ENCODE data around the gene RPTOR.
A peak's percentile ranks its signal among the peaks of the same experiment; 100 is the strongest.

RPTOR gene

DNA sequence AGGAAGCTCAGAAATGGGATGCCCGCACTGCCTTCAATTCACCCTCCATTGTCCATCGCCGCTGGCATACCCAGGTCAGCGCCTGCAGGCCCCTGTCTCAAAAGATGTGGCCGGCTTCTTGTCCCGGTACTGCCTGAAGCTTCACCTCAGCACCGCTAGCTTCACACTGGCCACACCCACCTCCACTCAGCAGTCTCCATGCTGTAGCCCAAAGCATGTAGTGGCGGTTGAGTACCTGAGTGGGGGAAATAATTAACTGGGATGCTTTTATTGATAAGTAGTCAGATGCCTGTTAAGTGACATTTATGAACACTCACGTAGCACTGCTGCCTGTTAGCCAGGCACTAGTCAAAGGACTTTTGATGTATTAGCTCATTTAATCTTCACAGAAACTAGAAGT lies 143.2 kb downstream of the RPTOR start:
- no peak overlapping the region for H3K9ac ChIP-seq (ENCODE audit: low read depth, low read length)
- no peaks in the 10 kb centered on the region for H3K9me3 ChIP-seq (ENCODE audit: control insufficient read depth, insufficient read depth, low read length)
- no peaks in the 10 kb centered on the region for H3K36me3 ChIP-seq (ENCODE audit: control insufficient read depth, insufficient read depth, low read length)
- H3K4me1 ChIP-seq (ENCODE audit: control insufficient read depth, insufficient read depth, low read length) = no peaks in the 10 kb centered on the region
- no peak overlapping the region for H3K4me3 ChIP-seq (ENCODE audit: low read depth, low read length)
- no peaks in the 10 kb centered on the region for H3K27me3 ChIP-seq (ENCODE audit: control insufficient read depth, insufficient read depth, low read length)

DNA sequence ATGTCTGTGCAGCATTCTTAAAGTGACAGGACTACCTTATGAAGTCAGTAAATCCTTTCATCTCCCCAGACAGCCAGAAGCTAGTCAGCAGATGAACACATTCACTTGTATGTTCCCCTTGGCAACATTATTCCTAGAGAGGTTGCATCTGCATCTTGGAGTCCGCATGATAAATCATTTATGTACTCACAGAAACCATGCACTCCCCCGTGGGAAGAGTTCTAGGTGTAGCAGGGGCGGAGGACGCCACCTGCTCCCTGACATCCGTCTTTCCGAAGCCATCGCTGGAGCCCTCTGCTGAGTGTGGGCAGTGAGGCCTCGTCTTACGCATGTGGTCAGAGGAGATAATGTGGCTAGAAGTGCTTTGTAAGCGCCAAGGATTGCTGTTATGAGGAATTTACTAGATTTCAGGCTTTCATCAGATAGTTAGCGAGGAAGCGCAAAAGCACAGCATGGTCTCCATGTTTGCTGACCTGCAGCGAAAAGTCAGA lies 144.5 kb downstream of the RPTOR start:
- Histone ChIP-seq H3K9me3 (ENCODE audit: control insufficient read depth, insufficient read depth, low read length) (no peaks in the 10 kb centered on the region), H3K4me3 (ENCODE audit: low read depth, low read length) (no peak overlapping the region), H3K9ac (ENCODE audit: low read depth, low read length) (no peak overlapping the region), H3K27me3 (ENCODE audit: control insufficient read depth, insufficient read depth, low read length) (no peaks in the 10 kb centered on the region), H3K36me3 (ENCODE audit: control insufficient read depth, insufficient read depth, low read length) (no peaks in the 10 kb centered on the region), H3K4me1 (ENCODE audit: control insufficient read depth, insufficient read depth, low read length) (no peaks in the 10 kb centered on the region)

DNA sequence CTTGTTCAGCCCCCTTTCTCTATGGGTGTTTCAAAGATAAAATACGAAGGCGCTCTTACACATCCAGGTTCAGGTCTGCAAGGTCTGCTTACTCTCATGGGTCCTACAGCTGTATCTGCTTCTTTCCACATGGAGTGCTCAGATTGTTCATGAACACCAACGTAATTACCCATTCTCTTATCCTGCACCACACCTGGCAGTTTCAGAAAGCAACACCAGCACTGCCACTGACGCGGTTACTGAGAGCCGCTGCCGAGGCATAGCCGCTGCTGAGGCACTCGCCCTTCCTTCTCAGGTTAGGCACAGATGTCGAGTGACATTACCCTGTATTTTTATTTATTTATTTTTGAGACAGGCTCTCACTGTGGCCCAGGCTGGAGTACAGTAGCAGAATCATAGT lies 147.1 kb downstream of the RPTOR start:
- H3K4me3 ChIP-seq (ENCODE audit: low read depth, low read length) = no peak overlapping the region
- no peaks in the 10 kb centered on the region for H3K36me3 ChIP-seq (ENCODE audit: control insufficient read depth, insufficient read depth, low read length)

DNA sequence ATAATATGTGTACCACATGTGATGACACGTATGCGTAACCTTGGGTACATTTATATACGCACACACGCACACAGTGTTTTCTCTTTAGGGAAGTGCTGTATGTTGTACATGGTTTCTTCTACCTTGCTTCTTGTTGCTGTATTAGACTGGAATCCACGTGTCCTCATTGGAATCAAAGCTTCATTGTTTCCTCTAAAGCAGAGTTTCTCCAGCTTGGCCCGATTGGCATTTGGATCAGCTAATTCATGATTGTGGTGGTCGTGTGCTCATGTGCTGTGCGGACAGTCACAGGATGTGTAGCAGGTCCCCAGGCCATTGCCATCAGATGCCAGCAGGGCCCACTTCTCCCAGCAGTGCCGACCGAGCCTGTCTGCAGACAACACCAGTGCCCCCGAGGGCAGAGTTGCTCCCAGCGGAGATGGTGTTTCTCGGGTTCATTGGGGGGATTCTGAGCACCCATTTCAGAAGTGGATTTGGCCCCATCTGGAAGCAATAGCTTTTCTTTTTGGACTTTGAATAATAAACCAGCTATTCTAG lies 148.4 kb downstream of the RPTOR start:
- Histone ChIP-seq H3K4me1 (ENCODE audit: control insufficient read depth, insufficient read depth, low read length) (peaks cover 3% of the 10 kb centered on the region), H3K9ac (ENCODE audit: low read depth, low read length) (no peak overlapping the region), H3K9me3 (ENCODE audit: control insufficient read depth, insufficient read depth, low read length) (no peaks in the 10 kb centered on the region), H3K4me3 (ENCODE audit: low read depth, low read length) (no peak overlapping the region), H3K27me3 (ENCODE audit: control insufficient read depth, insufficient read depth, low read length) (no peaks in the 10 kb centered on the region), H3K36me3 (ENCODE audit: control insufficient read depth, insufficient read depth, low read length) (no peaks in the 10 kb centered on the region)

More for the DNA sequence above, 147.1 kb downstream of the RPTOR start:
- Histone ChIP-seq H3K27me3 (ENCODE audit: control insufficient read depth, insufficient read depth, low read length) (no peaks in the 10 kb centered on the region), H3K9ac (ENCODE audit: low read depth, low read length) (no peak overlapping the region), H3K4me1 (ENCODE audit: control insufficient read depth, insufficient read depth, low read length) (peaks cover 3% of the 10 kb centered on the region), H3K9me3 (ENCODE audit: control insufficient read depth, insufficient read depth, low read length) (no peaks in the 10 kb centered on the region)

DNA sequence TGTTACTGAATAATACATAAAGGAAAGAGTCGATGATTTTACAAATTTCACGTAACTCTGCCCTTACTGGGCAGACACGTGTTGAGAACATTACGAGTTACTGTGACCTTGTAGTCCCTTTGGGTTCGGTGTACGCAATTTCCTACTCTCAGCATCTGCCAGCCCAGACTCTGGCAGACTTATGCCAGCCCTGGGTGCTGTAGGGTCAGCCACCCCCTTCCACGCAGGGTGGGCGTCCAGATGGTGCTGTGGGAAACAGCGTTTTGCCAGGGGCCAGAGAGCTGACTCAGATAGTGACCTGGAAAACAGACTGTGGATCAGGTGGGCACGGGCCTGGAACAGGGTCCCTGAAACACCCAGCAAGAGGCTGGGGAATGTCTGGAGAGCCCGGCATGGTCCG lies 148.9 kb downstream of the RPTOR start:
- Histone ChIP-seq H3K9me3 (ENCODE audit: control insufficient read depth, insufficient read depth, low read length) (no peaks in the 10 kb centered on the region), H3K27me3 (ENCODE audit: control insufficient read depth, insufficient read depth, low read length) (no peaks in the 10 kb centered on the region), H3K4me1 (ENCODE audit: control insufficient read depth, insufficient read depth, low read length) (peaks cover 3% of the 10 kb centered on the region), H3K4me3 (ENCODE audit: low read depth, low read length) (no peak overlapping the region), H3K36me3 (ENCODE audit: control insufficient read depth, insufficient read depth, low read length) (no peaks in the 10 kb centered on the region), H3K9ac (ENCODE audit: low read depth, low read length) (peak overlapping the region; percentile 47)

DNA sequence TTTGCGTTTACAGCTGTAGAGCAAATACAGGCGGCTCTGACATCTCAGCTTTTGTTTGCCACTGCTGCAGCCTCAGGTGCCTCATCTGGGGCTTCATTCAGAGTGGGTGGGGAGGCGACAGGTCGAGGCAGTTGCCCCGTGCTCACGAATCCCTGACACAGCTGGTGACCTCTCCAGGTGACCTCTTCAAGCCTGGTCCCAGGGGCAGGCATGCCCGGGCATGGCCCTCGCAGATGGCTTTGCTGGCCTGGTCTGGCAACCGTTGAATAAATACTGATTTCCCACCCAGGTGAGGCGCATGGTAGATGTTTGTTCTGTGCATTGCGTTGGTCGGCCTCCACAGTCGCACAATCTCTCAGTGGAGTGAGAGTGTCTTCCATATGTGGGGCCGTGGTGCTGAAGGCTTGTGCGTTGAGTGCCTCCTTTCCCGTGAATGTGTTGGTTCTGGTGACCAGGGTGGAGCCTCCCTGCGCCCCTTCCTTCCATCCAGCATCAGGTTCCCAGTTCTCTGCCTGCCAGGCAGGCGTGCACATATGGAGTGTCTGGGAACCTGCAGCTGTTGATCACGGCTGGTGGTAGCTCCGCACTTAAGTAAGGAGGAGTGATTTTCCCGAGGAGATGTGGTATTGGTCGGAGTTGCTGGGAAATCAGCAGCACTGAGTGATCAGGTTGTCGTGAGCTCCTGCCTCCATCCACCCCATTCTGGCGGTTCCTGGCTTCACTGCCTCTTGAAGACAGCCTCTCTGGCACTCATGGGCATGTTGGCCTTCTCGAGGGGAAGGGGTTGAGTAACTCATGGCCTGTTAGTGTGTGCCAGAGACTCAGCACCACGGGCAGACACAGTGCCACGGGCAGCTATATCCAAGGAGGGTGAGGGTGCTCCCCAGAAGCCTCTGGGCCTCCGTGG lies 149.7 kb downstream of the RPTOR start:
- Histone ChIP-seq H3K9me3 (ENCODE audit: control insufficient read depth, insufficient read depth, low read length) (no peaks in the 10 kb centered on the region), H3K4me1 (ENCODE audit: control insufficient read depth, insufficient read depth, low read length) (peaks cover 3% of the 10 kb centered on the region), H3K9ac (ENCODE audit: low read depth, low read length) (peak overlapping the region; percentile 32), H3K4me3 (ENCODE audit: low read depth, low read length) (no peak overlapping the region), H3K27me3 (ENCODE audit: control insufficient read depth, insufficient read depth, low read length) (no peaks in the 10 kb centered on the region), H3K36me3 (ENCODE audit: control insufficient read depth, insufficient read depth, low read length) (no peaks in the 10 kb centered on the region)

DNA sequence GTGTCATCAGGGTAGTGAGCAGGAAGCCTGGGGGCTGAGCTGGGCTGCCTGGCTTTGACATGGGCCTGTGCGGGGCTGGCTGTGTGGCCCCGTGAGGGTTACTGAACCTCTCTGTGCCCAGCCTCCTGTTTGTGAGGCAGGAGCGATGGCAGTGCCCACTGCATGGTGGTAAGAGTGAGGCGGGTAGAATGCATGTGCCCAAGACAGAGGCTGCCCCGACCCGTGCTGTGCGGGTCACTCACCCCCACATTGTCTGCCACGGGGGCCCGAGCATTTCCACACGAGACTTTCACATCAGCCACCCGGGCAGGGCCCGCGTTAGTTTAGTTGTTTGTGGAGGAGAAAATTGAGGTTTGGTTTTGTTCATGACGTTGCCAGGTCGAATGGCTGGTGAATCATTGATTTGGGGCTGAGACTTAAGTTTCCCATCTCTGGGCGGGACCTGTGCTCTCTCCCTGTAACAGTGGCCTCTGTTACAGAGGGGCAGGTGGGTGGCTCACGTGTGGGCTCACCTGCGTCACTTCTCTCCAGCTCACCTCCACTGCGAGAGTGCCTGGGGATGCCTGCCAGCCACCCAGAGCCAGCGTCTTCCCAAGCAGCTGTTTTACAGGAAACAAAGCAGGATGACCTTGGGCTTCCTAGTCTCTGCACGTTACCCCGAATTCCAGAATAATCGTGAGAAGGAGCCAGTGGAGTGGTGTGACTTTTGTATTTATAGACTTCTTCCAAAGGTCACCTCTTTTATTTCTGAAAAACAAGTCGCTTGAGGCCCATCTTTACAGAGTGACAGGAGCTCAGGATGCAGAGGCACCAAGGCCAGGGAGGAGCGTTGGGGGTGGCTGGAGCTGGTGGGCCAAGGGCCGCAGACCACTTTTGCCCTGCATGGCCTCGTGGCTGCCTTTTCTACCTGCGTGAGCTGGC lies 150.6 kb downstream of the RPTOR start:
- H3K9ac ChIP-seq (ENCODE audit: low read depth, low read length) = peak overlapping the region; percentile 32
- H3K4me1 ChIP-seq (ENCODE audit: control insufficient read depth, insufficient read depth, low read length) = peaks cover 3% of the 10 kb centered on the region
- H3K4me3 ChIP-seq (ENCODE audit: low read depth, low read length) = no peak overlapping the region
- no peaks in the 10 kb centered on the region for H3K36me3 ChIP-seq (ENCODE audit: control insufficient read depth, insufficient read depth, low read length)
- H3K27me3 ChIP-seq (ENCODE audit: control insufficient read depth, insufficient read depth, low read length) = no peaks in the 10 kb centered on the region
- no peaks in the 10 kb centered on the region for H3K9me3 ChIP-seq (ENCODE audit: control insufficient read depth, insufficient read depth, low read length)

DNA sequence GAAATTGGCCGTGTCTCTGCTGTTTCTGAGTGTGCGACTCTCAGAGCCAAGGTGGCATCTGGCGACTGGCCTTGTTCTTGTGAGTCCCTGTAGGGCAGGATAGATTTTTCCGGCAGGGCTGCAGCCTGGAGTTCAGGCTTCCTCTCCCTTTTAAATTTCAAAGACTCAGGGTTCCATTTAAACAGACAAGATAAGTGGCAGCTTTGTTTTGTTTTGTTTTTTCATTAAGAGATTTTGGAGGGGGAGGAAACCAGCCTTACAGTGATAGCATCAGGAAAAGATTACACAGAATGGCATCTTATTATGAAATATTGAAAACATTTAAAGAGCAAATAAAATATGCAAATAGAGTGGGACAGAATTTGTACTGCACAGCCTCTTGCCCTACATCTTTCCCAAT lies 151.3 kb downstream of the RPTOR start:
- Histone ChIP-seq H3K4me1 (ENCODE audit: control insufficient read depth, insufficient read depth, low read length) (peaks cover 3% of the 10 kb centered on the region), H3K36me3 (ENCODE audit: control insufficient read depth, insufficient read depth, low read length) (no peaks in the 10 kb centered on the region), H3K9me3 (ENCODE audit: control insufficient read depth, insufficient read depth, low read length) (no peaks in the 10 kb centered on the region), H3K27me3 (ENCODE audit: control insufficient read depth, insufficient read depth, low read length) (no peaks in the 10 kb centered on the region), H3K4me3 (ENCODE audit: low read depth, low read length) (no peak overlapping the region), H3K9ac (ENCODE audit: low read depth, low read length) (no peak overlapping the region)

DNA sequence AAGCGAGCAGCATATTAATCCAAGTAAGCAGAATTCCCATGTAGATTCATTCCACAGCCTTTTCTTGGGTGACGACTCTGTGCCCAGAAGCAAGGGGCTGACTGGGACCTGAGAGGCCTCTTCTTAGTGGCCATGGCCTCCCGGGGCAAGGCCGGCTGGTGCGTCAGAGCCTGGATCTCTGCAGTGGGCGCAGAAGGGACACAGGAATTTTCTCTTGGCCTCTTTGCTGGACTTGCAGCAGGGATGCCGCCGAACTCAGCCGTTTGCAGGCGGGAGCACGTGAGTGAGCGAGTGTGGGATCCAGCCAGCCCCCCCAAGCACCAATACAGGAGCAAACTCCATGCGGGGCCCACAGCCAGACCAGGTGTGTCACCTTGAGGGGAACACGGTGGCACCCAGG lies 151.8 kb downstream of the RPTOR start:
- H3K27me3 ChIP-seq (ENCODE audit: control insufficient read depth, insufficient read depth, low read length) = no peaks in the 10 kb centered on the region
- no peaks in the 10 kb centered on the region for H3K9me3 ChIP-seq (ENCODE audit: control insufficient read depth, insufficient read depth, low read length)
- no peaks in the 10 kb centered on the region for H3K36me3 ChIP-seq (ENCODE audit: control insufficient read depth, insufficient read depth, low read length)
- H3K4me3 ChIP-seq (ENCODE audit: low read depth, low read length) = no peak overlapping the region
- H3K9ac ChIP-seq (ENCODE audit: low read depth, low read length) = no peak overlapping the region
- H3K4me1 ChIP-seq (ENCODE audit: control insufficient read depth, insufficient read depth, low read length) = peaks cover 3% of the 10 kb centered on the region

DNA sequence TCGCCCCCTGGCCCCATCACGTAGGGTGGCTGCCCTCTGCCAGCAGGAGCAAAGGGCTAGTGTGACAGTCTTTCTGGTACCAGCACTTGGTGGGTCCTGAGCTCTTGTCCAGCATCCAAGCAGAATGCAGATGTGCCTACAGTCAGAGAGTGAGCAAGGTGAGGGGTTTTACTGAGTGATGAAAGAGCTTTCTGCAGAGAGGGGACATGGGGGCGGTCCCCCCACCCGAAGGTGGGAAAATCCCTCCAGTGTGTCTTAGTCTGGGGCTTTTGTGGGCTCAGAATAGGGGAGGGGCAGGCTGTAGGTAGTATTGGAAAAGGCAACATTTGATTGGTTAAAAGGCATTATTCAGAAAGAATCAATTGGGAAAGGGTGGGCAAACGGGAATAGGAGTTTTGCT lies 152.3 kb downstream of the RPTOR start:
- no peak overlapping the region for H3K9ac ChIP-seq (ENCODE audit: low read depth, low read length)

DNA sequence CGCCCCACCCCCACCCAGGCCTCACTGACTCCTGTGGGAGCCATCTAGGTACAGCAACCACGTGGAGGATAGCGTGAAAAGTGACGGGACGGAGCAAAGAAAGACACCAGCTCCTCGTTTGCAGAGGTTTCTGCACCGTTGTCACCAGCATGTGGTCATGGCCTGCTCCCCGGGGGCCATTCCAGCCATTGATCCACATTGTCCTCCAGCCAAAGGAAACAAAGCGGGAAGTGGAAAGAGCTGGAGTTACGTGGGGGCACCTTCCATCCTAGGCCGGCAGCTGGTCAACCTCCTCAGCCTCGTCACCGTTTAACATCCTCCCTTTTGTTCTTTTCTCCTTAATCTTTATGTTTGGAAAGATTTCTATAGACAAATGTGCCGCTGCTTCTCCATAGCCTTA lies 153.7 kb downstream of the RPTOR start:
- no peaks in the 10 kb centered on the region for H3K36me3 ChIP-seq (ENCODE audit: control insufficient read depth, insufficient read depth, low read length)
- peaks cover 3% of the 10 kb centered on the region for H3K4me1 ChIP-seq (ENCODE audit: control insufficient read depth, insufficient read depth, low read length)
- H3K4me3 ChIP-seq (ENCODE audit: low read depth, low read length) = no peak overlapping the region
- no peaks in the 10 kb centered on the region for H3K27me3 ChIP-seq (ENCODE audit: control insufficient read depth, insufficient read depth, low read length)
- no peaks in the 10 kb centered on the region for H3K9me3 ChIP-seq (ENCODE audit: control insufficient read depth, insufficient read depth, low read length)
- H3K9ac ChIP-seq (ENCODE audit: low read depth, low read length) = no peak overlapping the region

More for the DNA sequence above, 152.3 kb downstream of the RPTOR start:
- Histone ChIP-seq H3K9me3 (ENCODE audit: control insufficient read depth, insufficient read depth, low read length) (no peaks in the 10 kb centered on the region), H3K27me3 (ENCODE audit: control insufficient read depth, insufficient read depth, low read length) (no peaks in the 10 kb centered on the region), H3K36me3 (ENCODE audit: control insufficient read depth, insufficient read depth, low read length) (no peaks in the 10 kb centered on the region), H3K4me1 (ENCODE audit: control insufficient read depth, insufficient read depth, low read length) (peaks cover 3% of the 10 kb centered on the region), H3K4me3 (ENCODE audit: low read depth, low read length) (no peak overlapping the region)

All from iPS-15b (cell line).